Fibroblast of skin of left quadriceps (primary cell): ENCODE data around the gene DGUOK.

Experiments
- DNase-seq, 2 experiments: peaks; one replicate each; pipeline ENCODE4 v3.0.0-alpha.2; 2013; ENCODE audit warnings: low read depth in 2 of 2

DGUOK gene

GRCh38 chr2:73979686-73980085, 53.0 kb downstream of the DGUOK start:
- peak; percentile 65 to 67 for DNase-seq

- no peak for DNase-seq
Measured at GRCh38 chr2:73980566-73980965, 53.9 kb downstream of the DGUOK start.

GRCh38 chr2:73981081-73982001, 54.7 kb downstream of the DGUOK start:
- no peak for DNase-seq

GRCh38 chr2:73982140-73982617, 55.5 kb downstream of the DGUOK start:
- no peak for DNase-seq

- no peak for DNase-seq
Measured at GRCh38 chr2:73983322-73984202, 56.9 kb downstream of the DGUOK start.

GRCh38 chr2:73984203-73984921, 57.7 kb downstream of the DGUOK start, which contains the start of gene TET3:
TSS of gene TET3 (plus strand) at chr2:73984910. CDS start at chr2:73986404, 1,494 bp downstream.
- DNase-seq, result no peak

- DNase-seq, result no peak
Measured at GRCh38 chr2:73984922-73985307, 58.2 kb downstream of the DGUOK start.

- no peak for DNase-seq
Measured at GRCh38 chr2:73985308-73986084, 58.8 kb downstream of the DGUOK start.

GRCh38 chr2:73986085-73986681, 59.5 kb downstream of the DGUOK start:
- no peak for DNase-seq

GRCh38 chr2:73987109-73987947, 60.6 kb downstream of the DGUOK start:
- no peak for DNase-seq

GRCh38 chr2:73987948-73988700, 61.4 kb downstream of the DGUOK start:
- DNase-seq, result no peak

- no peak for DNase-seq
Measured at GRCh38 chr2:73989972-73990371, 63.3 kb downstream of the DGUOK start.

- DNase-seq, result no peak
Measured at GRCh38 chr2:73990531-73990930, 63.9 kb downstream of the DGUOK start.

- no peak for DNase-seq
Measured at GRCh38 chr2:73992036-73992435, 65.4 kb downstream of the DGUOK start.

- DNase-seq, result no peak
Measured at GRCh38 chr2:73993376-73993775, 66.7 kb downstream of the DGUOK start.

GRCh38 chr2:73993778-73994177, 67.1 kb downstream of the DGUOK start:
- DNase-seq, result no peak

GRCh38 chr2:73994178-73994831, 67.6 kb downstream of the DGUOK start:
- DNase-seq, result no peak

GRCh38 chr2:73995810-73996209, 69.1 kb downstream of the DGUOK start:
- DNase-seq, result no peak
